SU-DHL-6 (cell line): ENCODE data around the gene CCDC188.

Source experiments
- H2AFZ ChIP-seq: fragments of 200-600 bp; sonication (generic); 2 replicates; pipeline ENCODE4 v1.6.1; 2014; ENCODE audit warnings: low read depth, mild to moderate bottlenecking, moderate library complexity, mixed read lengths, antibody characterized with exemption, low read length; ENCODE audit not compliant: severe bottlenecking
- H3F3A ChIP-seq: fragments of 200-600 bp; shearing (Covaris generic); 2 replicates; pipeline ENCODE4 v1.6.0; 2016; ENCODE audit warnings: antibody characterized with exemption, mild to moderate bottlenecking; ENCODE audit not compliant: insufficient read depth
- H3K27ac ChIP-seq: fragments of 200-600 bp; sonication (generic); 2 replicates; pipeline ENCODE4 v1.5.1; 2016; ENCODE audit warnings: low read depth, mild to moderate bottlenecking, low read length, moderate library complexity, mixed read lengths
- H3K27me3 ChIP-seq: fragments of 200-600 bp; sonication (generic), shearing (Covaris generic); 2 replicates; pipeline ENCODE4 v1.6.0; 2014; ENCODE audit warnings: mild to moderate bottlenecking, low read length
- H3K36me3 ChIP-seq: fragments of 200-600 bp; sonication (generic); 2 replicates; pipeline ENCODE4 v1.6.1; 2014; ENCODE audit warnings: mild to moderate bottlenecking, low read length, mixed read lengths
- H3K4me2 ChIP-seq: fragments of 300-600, 200-600 bp; shearing (Covaris generic), sonication (generic); 2 replicates; pipeline ENCODE4 v1.6.0; 2014; ENCODE audit warnings: low read length, low read depth, mild to moderate bottlenecking; ENCODE audit not compliant: poor library complexity, severe bottlenecking
- H3K4me3 ChIP-seq: fragments of 200-600 bp; sonication (generic); 2 replicates; pipeline ENCODE4 v1.5.1; 2014; ENCODE audit warnings: antibody characterized with exemption, low read length, mild to moderate bottlenecking, mixed read lengths; ENCODE audit not compliant: insufficient read depth, poor library complexity, severe bottlenecking
- H3K79me2 ChIP-seq: fragments of 200-600 bp; sonication (generic); 2 replicates; pipeline ENCODE4 v1.6.1; 2014; ENCODE audit warnings: mild to moderate bottlenecking, low read length, moderate library complexity; ENCODE audit not compliant: insufficient read depth
- H3K9ac ChIP-seq: fragments of 200-600 bp; sonication (generic); 2 replicates; pipeline ENCODE4 v1.7.0; 2014; ENCODE audit warnings: mild to moderate bottlenecking, low read length
- H3K9me2 ChIP-seq: fragments of 200-600 bp; sonication (generic); replicated peaks from 2 replicates; pipeline ENCODE4 v1.6.1; 2014; ENCODE audit warnings: low read length; ENCODE audit not compliant: insufficient read depth
- H3K9me3 ChIP-seq: fragments of 200-600 bp; sonication (generic); 2 replicates; pipeline ENCODE4 v1.6.1; 2014; ENCODE audit warnings: low read length, mixed read lengths; ENCODE audit not compliant: insufficient read depth
- H4K20me1 ChIP-seq: fragments of 200-600 bp; sonication (generic); 2 replicates; pipeline ENCODE4 v1.6.1; 2014; ENCODE audit warnings: low read depth, mild to moderate bottlenecking, antibody characterized with exemption, low read length, moderate library complexity, mixed read lengths
- CTCF ChIP-seq: fragments of 200-600 bp; sonication (generic); IDR thresholded peaks from one replicate; pipeline ENCODE4 v1.5.1; 2017; ENCODE audit warnings: antibody characterized with exemption, mild to moderate bottlenecking, low read length, moderate library complexity; ENCODE audit not compliant: insufficient read depth, poor library complexity, severe bottlenecking
- EZH2phosphoT487 ChIP-seq: fragments of 200-600 bp; sonication (generic), shearing (Covaris generic); conservative IDR thresholded peaks from 2 replicates; pipeline ENCODE4 v1.6.1; 2018; ENCODE audit warnings: mild to moderate bottlenecking, antibody characterized with exemption, low read length, moderate library complexity, mixed read lengths

CCDC188 gene

GRCh38 chr22:20118300-20119020 is 32.4 kb downstream of the CCDC188 start:
- Histone ChIP-seq H4K20me1 (no peaks in the 10 kb centered on the region), H3K4me3 (peak overlapping the region; percentile 95), H3K79me2 (peaks cover 57% of the 10 kb centered on the region), H2AFZ (no peak overlapping the region), H3K36me3 (peaks cover 4% of the 10 kb centered on the region; the same call in 1 of the 2 replicates), H3K27me3 (no peaks in the 10 kb centered on the region), H3K4me2 (peak overlapping the region; percentile 83), H3K9me2 (no peaks in the 10 kb centered on the region), H3K9me3 (no peaks in the 10 kb centered on the region), H3F3A (no peaks in the 10 kb centered on the region), H3K9ac (peak overlapping the region; percentile 99), H3K27ac (peak overlapping the region; percentile 50; the same call in 1 of the 2 replicates)
- no peak for TF ChIP-seq EZH2phosphoT487
- TF ChIP-seq CTCF: no peak

GRCh38 chr22:20117633-20118299 is 33.1 kb downstream of the CCDC188 start:
- Histone ChIP-seq H3K27me3 (no peaks in the 10 kb centered on the region), H3K36me3 (peaks cover 4% of the 10 kb centered on the region; the same call in 1 of the 2 replicates), H3K4me3 (peak overlapping the region; percentile 95), H3K9me3 (no peaks in the 10 kb centered on the region), H3F3A (no peaks in the 10 kb centered on the region), H2AFZ (no peak overlapping the region), H3K4me2 (peak overlapping the region; percentile 83), H3K79me2 (peaks cover 57% of the 10 kb centered on the region), H4K20me1 (no peaks in the 10 kb centered on the region), H3K27ac (peak overlapping the region; percentile 50), H3K9ac (peak overlapping the region; percentile 99), H3K9me2 (no peaks in the 10 kb centered on the region)
- no peak for TF ChIP-seq EZH2phosphoT487
- TF ChIP-seq CTCF: no peak

- peak within 1 kb of the TSS; percentile 95 for H3K4me3 ChIP-seq
- peaks cover 54% of the 10 kb centered on the region for H3K79me2 ChIP-seq
- H3K36me3 ChIP-seq: peaks cover 4% of the 10 kb centered on the region; the same call in 1 of the 2 replicates
- peak within 1 kb of the TSS; percentile 83 for H3K4me2 ChIP-seq
- H3K9me3 ChIP-seq: no peaks in the 10 kb centered on the region
- H3F3A ChIP-seq: 0 out of 2 replicates have a peak, but pooled peaks cover 2% of the 10 kb centered on the region
- no peaks in the 10 kb centered on the region for H3K27me3 ChIP-seq
- no peak for TF ChIP-seq EZH2phosphoT487
- no peak for TF ChIP-seq CTCF
- H3K9ac ChIP-seq: peak within 1 kb of the TSS; percentile 99
- peak within 1 kb of the TSS; percentile 26 for H2AFZ ChIP-seq
- H3K27ac ChIP-seq: peak within 1 kb of the TSS; percentile 51
- no peaks in the 10 kb centered on the region for H4K20me1 ChIP-seq
- H3K9me2 ChIP-seq: no peaks in the 10 kb centered on the region
These were observed 33.8 kb downstream of the CCDC188 start, which contains the start of gene TRMT2A for GRCh38 chr22:20116951-20117632. TSS of gene TRMT2A (minus strand) at chr22:20117226. CDS start at chr22:20116906, 320 bp downstream.
